Measurements from ENCODE around the gene AGAP1.

DNA sequence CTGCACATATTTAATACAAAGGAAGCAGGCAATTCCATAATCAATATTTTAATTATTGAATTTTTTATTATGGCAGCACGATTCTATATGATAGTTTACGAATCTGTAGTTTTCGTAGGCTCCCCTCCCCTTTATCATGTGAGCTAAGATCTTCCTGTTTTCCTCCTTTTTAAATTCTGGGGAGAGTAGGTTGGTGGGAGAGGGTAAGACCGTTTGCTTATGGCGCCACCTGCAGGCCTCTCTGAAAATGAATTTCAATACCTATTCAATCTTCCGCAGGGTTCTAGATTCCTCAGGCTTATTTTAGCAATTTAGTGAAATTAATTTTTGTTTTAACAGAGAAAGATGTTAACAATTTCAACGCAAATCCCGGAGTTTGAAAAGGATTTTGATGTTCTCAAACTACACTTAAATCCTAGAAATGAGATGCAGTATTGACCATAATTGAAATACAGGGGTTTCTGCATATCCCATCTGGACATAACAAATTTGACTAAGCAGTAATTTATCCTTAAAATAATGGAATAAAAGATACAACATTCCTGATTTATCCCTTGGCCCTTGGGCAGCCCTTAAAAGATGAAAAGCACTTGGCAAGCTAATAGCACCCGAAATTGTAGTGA, 687.1 kb downstream of the AGAP1 start:
- no peak for TF ChIP-seq POLR2A (IDR thresholded peaks at IDR 0.05; ENCODE audit: low read depth, low read length)
- no peak for TF ChIP-seq POLR2AphosphoS5 (IDR thresholded peaks at IDR 0.05; ENCODE audit: low read depth, low read length)
- TF ChIP-seq SPI1 (IDR thresholded peaks at IDR 0.05; ENCODE audit: low read depth, low read length) = no peak
- no peak for TF ChIP-seq TAF1 (IDR thresholded peaks at IDR 0.05; ENCODE audit: low read depth, low read length)
- no peak for TF ChIP-seq PAX5 (IDR thresholded peaks at IDR 0.05; ENCODE audit: insufficient read depth, low read length, severe bottlenecking)
